Hepatocyte (in vitro differentiated cells): ENCODE measurements around the gene C6orf141. TPM values are rescaled to one million over a fixed set of nuclear protein-coding genes. Genes with fewer than 3 reads are reported as not detected.

Source experiments
- DNase-seq: peaks from one replicate; pipeline ENCODE4 v3.0.0-alpha.2; 2016; ENCODE audit warnings: low spot score
- H2AFZ ChIP-seq: fragments of 200-600 bp; sonication (generic); 2 replicates; pipeline ENCODE4 v1.6.0; 2016; ENCODE audit warnings: antibody characterized with exemption, mild to moderate bottlenecking
- H3K27ac ChIP-seq: fragments of 200-600 bp; sonication (generic); 2 replicates; pipeline ENCODE4 v1.5.1; 2016; ENCODE audit warnings: mild to moderate bottlenecking
- H3K27me3 ChIP-seq: fragments of 200-600 bp; sonication (generic); 2 replicates; pipeline ENCODE4 v1.6.1; 2016
- H3K36me3 ChIP-seq: fragments of 200-600 bp; sonication (generic); replicated peaks from 2 replicates; pipeline ENCODE4 v1.5.1; 2016; ENCODE audit warnings: low read depth; ENCODE audit not compliant: insufficient read depth
- H3K4me1 ChIP-seq: fragments of 200-600 bp; sonication (generic); 2 replicates; pipeline ENCODE4 v1.5.1; 2016; ENCODE audit warnings: mild to moderate bottlenecking, moderate library complexity; ENCODE audit not compliant: insufficient read depth
- H3K4me2 ChIP-seq: fragments of 200-600 bp; sonication (generic); 2 replicates; pipeline ENCODE4 v1.6.0; 2016
- H3K4me3 ChIP-seq: fragments of 200-600 bp; sonication (generic); 2 replicates; pipeline ENCODE4 v1.5.1; 2016; ENCODE audit warnings: mild to moderate bottlenecking
- H3K79me2 ChIP-seq: fragments of 200-600 bp; sonication (generic); 2 replicates; pipeline ENCODE4 v1.6.0; 2017; ENCODE audit warnings: mild to moderate bottlenecking
- H3K9me2 ChIP-seq: fragments of 200-600 bp; sonication (generic); replicated peaks from 2 replicates; pipeline ENCODE4 v1.6.0; 2017; ENCODE audit warnings: mild to moderate bottlenecking; ENCODE audit not compliant: insufficient read depth
- H3K9me3 ChIP-seq: fragments of 200-600 bp; sonication (generic); 2 replicates; pipeline ENCODE4 v1.5.1; 2016; ENCODE audit warnings: low read depth, mild to moderate bottlenecking
- H4K20me1 ChIP-seq: fragments of 200-600 bp; sonication (generic); 2 replicates; pipeline ENCODE4 v1.6.0; 2016; ENCODE audit warnings: mild to moderate bottlenecking; ENCODE audit not compliant: insufficient read depth, poor library complexity, severe bottlenecking
- EZH2 ChIP-seq: fragments of 200-600 bp; sonication (generic); IDR thresholded peaks from 2 replicates; pipeline ENCODE4 v1.6.1; 2016; ENCODE audit warnings: antibody characterized with exemption, mild to moderate bottlenecking, borderline replicate concordance
- EZH2phosphoT487 ChIP-seq: fragments of 200-600 bp; sonication (generic); IDR thresholded peaks from one replicate; pipeline ENCODE4 v1.6.1; 2018; ENCODE audit warnings: antibody characterized with exemption, mild to moderate bottlenecking, low read depth, moderate library complexity; ENCODE audit not compliant: unreplicated experiment, severe bottlenecking
- WGBS: methylation state at CpG from one replicate; pipeline ENCODE4 v1.1.6; 2016; ENCODE audit warnings: low lambda C conversion rate; ENCODE audit errors: missing lambda C conversion rate; 5-methylcytosine and 5-hydroxymethylcytosine counted together
- polyA plus RNA-seq: library from polyadenylated mRNA; unstranded; fragments of >200 nt; fragmentation: Nextera tagmentation; extraction: Ambion mirVana; gene quantifications from 2 replicates; pipeline ENCODE4 v1.2.1, GENCODE V29; 2016
- total RNA-seq: library from RNA; depleted of rRNA; stranded (reverse); fragments of >200 nt; gene quantifications from 2 replicates; pipeline ENCODE4 v1.2.3, GENCODE V29; 2014
- TF ChIP-seq, protein P1 (sequence below): fragments of 200-600 bp; sonication (generic); IDR thresholded peaks from 2 replicates; pipeline ENCODE4 v1.5.1; 2016; ENCODE audit warnings: antibody characterized with exemption, mild to moderate bottlenecking; ENCODE audit not compliant: poor library complexity

Gene C6orf141
- total and polyA plus RNA-seq, 2 experiments from 2014 or later = 2.9 to 4.5 TPM

DNA sequence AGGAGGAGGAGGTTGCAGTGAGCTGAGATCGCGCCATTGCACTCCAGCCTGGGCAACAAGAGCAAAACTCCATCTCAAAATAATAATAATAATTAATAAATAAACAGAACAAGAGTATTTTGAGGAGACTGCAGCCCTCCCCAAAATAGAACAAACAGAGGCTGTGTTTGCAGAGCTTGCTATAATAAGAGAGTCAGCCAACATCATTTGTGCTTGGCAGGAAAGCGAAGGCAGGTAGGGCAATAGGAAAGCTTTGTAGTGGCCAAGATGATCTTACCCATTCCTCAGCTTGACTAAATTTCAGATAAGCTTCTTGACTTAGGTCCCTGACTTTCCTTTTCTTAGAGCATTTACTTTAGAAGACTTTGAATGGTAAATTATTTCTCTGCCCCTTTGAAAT, 6.7 kb downstream of the C6orf141 start:
- no peaks in the 10 kb centered on the region for H3K36me3 ChIP-seq
- H3K4me1 ChIP-seq = no peaks in the 10 kb centered on the region
- H3K9me2 ChIP-seq = no peaks in the 10 kb centered on the region
- no peak overlapping the region for H3K4me2 ChIP-seq
- H4K20me1 ChIP-seq = no peaks in the 10 kb centered on the region
- H3K9me3 ChIP-seq = no peaks in the 10 kb centered on the region
- peak overlapping the region; percentile 50 for H3K27ac ChIP-seq
- TF ChIP-seq EZH2phosphoT487 = no peak
- TF ChIP-seq, protein P1, sequence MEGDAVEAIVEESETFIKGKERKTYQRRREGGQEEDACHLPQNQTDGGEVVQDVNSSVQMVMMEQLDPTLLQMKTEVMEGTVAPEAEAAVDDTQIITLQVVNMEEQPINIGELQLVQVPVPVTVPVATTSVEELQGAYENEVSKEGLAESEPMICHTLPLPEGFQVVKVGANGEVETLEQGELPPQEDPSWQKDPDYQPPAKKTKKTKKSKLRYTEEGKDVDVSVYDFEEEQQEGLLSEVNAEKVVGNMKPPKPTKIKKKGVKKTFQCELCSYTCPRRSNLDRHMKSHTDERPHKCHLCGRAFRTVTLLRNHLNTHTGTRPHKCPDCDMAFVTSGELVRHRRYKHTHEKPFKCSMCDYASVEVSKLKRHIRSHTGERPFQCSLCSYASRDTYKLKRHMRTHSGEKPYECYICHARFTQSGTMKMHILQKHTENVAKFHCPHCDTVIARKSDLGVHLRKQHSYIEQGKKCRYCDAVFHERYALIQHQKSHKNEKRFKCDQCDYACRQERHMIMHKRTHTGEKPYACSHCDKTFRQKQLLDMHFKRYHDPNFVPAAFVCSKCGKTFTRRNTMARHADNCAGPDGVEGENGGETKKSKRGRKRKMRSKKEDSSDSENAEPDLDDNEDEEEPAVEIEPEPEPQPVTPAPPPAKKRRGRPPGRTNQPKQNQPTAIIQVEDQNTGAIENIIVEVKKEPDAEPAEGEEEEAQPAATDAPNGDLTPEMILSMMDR = no peak
- no peak for TF ChIP-seq EZH2
- H3K4me3 ChIP-seq = no peak overlapping the region
- no peak overlapping the region for H2AFZ ChIP-seq
- DNase-seq = no peak
- H3K27me3 ChIP-seq = no peaks in the 10 kb centered on the region
- 95% methylated on average over 3 of the region's 3 CpGs for WGBS
- no peaks in the 10 kb centered on the region for H3K79me2 ChIP-seq

DNA sequence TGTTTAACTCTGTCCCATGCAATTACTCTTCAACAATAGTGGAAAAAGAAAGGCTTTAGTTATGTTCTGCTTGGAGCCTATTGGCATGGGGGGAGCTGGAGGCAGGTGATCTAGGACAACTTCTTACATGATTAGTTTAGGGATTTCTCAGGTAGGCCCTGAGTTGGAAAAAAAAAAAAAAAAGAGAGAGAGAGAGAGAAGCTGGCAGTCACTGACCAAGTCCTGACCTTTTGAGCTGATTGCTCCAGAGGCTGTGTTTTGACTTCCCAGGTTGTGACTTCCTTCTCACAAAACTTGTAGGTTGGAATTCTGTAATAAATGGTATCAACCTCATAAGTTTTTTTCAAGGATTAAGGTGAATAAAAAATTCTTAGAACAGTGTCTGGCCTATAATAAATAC, 7.8 kb downstream of the C6orf141 start:
- H3K9me2 ChIP-seq = no peaks in the 10 kb centered on the region
- no peak for DNase-seq
- H3K9me3 ChIP-seq = no peaks in the 10 kb centered on the region
- TF ChIP-seq EZH2 (no peak), EZH2phosphoT487 (no peak)
- TF ChIP-seq, protein P1 = no peak
- H2AFZ ChIP-seq = no peak overlapping the region
- no peaks in the 10 kb centered on the region for H4K20me1 ChIP-seq
- no peaks in the 10 kb centered on the region for H3K79me2 ChIP-seq
- no peak overlapping the region for H3K4me2 ChIP-seq
- H3K27me3 ChIP-seq = no peaks in the 10 kb centered on the region
- no peaks in the 10 kb centered on the region for H3K4me1 ChIP-seq
- no peak overlapping the region for H3K4me3 ChIP-seq
- no peaks in the 10 kb centered on the region for H3K36me3 ChIP-seq
- H3K27ac ChIP-seq = no peak overlapping the region

DNA sequence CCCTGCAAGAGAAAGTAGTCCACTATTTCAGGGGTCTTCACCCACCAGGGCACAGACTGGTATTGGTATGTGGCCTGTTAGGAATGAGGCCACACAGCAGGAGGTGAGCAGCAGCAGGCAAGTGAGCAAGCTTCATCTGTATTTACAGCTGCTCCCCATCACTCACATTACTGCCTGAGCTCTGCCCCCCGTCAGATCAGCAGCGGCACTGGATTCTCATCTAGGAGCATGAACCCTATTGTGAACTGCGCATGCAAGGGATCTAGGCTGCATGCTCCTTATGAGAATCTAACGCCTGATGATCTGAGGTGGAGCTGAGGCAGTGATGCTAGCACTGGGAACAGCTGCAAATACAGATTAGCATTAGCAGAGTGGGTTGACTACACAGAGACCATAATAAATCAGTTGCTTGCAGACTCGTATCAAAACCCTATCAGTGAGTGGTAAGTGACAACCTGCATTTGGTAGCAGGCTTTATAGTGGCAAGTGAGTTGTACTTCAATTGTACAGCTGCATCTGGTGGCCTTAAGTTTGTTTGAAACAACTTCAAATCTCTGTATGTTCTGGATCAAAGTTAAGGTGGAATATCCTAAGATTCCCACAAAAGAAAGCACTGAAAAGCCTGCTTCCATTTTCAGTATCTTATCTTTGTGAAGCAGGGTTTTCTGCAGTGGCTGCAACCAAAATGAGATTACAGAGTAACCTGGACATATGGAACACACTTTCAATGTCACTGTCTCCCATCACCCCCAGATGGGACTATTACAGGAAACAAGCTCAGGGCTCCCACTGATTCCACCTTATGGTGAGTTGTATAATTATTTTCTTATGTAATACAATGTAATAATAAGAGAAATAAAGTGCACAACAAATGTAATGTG, 12.8 kb downstream of the C6orf141 start:
- WGBS = 74% methylated on average over 5 of the region's 5 CpGs
- H3K36me3 ChIP-seq = no peaks in the 10 kb centered on the region
- H3K27me3 ChIP-seq = no peaks in the 10 kb centered on the region
- no peak overlapping the region for H3K4me3 ChIP-seq
- no peak for TF ChIP-seq EZH2
- TF ChIP-seq, protein P1 = no peak
- no peak for TF ChIP-seq EZH2phosphoT487
- H3K9me2 ChIP-seq = no peaks in the 10 kb centered on the region
- no peak overlapping the region for H3K4me2 ChIP-seq
- H3K79me2 ChIP-seq = no peaks in the 10 kb centered on the region
- no peaks in the 10 kb centered on the region for H3K9me3 ChIP-seq
- no peaks in the 10 kb centered on the region for H3K4me1 ChIP-seq
- no peak overlapping the region for H2AFZ ChIP-seq
- no peak overlapping the region for H3K27ac ChIP-seq
- no peaks in the 10 kb centered on the region for H4K20me1 ChIP-seq
- DNase-seq = no peak
